Spinal cord (tissue), 10 donors: Measurements from ENCODE around the gene PRKCE. TPM values are rescaled to one million over a fixed set of nuclear protein-coding genes. Genes with fewer than 3 reads are reported as not detected.

Experiments used
- DNase-seq, 6 donors: peaks; one replicate each; pipeline versions ENCODE4 v3.0.0 to v3.0.0-alpha.2; 2013 to 2015; ENCODE audit warnings: low spot score in 6 of 6, low read depth in 4 of 6
- H3K27ac ChIP-seq: one replicate; pipeline ENCODE4 v1.5.1; 2013; ENCODE audit warnings: low read depth, low read length, control low read depth
- H3K27me3 ChIP-seq: one replicate; pipeline ENCODE4 v1.6.1; 2013; ENCODE audit warnings: low read length; ENCODE audit not compliant: control insufficient read depth, insufficient read depth
- H3K36me3 ChIP-seq: one replicate; pipeline ENCODE4 v1.6.1; 2013; ENCODE audit warnings: low read length; ENCODE audit not compliant: control insufficient read depth, insufficient read depth
- H3K4me1 ChIP-seq: one replicate; pipeline ENCODE4 v1.6.1; 2013; ENCODE audit warnings: low read length; ENCODE audit not compliant: control insufficient read depth, insufficient read depth
- H3K4me3 ChIP-seq: one replicate; pipeline ENCODE4 v1.5.1; 2013; ENCODE audit warnings: low read depth, low read length, control low read depth
- H3K9me3 ChIP-seq: one replicate; pipeline ENCODE4 v1.6.1; 2013; ENCODE audit warnings: low read length; ENCODE audit not compliant: control insufficient read depth, insufficient read depth
- WGBS: methylation state at CpG from one replicate; pipeline ENCODE4 v1.1.5; 2013; ENCODE audit warnings: missing lambda C conversion rate; ENCODE audit not compliant: insufficient coverage; 5-methylcytosine and 5-hydroxymethylcytosine counted together
- polyA plus RNA-seq, 2 donors: library from polyadenylated mRNA; unstranded; fragments of 120-200 nt; gene quantifications; one replicate each; pipeline ENCODE4 v1.2.1, GENCODE V29; 2013; ENCODE audit not compliant: insufficient read length in 2 of 2
- total RNA-seq, 2 donors: library from RNA; depleted of rRNA in 1 of 2; stranded (reverse); fragments of 120-200 nt in 1 of 2; fragments of >200 nt in 1 of 2; gene quantifications; one replicate each; pipeline versions ENCODE4 v1.2.3 to v1.2.4, GENCODE V29; 2013 to 2014
- donor health status: healthy.

PRKCE gene
- total and polyA plus RNA-seq, 4 donors, result 22.9 to 48.5 (median 37.4) TPM

DNA sequence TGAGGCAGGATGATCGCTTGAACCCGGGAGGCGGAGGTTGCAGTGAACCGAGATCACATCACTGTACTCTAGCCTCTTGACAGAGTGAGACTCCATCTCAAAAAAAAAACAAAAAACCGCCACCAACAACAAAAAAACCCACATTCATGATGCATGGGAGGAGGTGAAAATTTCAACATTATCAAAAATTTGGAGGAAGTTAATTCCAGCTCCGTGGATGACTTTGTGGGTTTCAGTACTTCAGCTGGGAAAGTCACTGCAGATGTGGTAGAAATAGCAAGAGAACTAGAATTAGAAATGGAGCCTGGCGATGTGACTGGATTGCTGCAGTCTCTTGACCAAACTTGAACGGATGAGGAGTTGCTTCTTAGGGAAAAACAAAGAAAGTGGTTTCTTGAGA is 74.3 kb downstream of the PRKCE start:
- Histone ChIP-seq H3K4me3 (no peak overlapping the region), H3K36me3 (no peaks in the 10 kb centered on the region), H3K27me3 (no peaks in the 10 kb centered on the region), H3K4me1 (no peaks in the 10 kb centered on the region), H3K9me3 (no peaks in the 10 kb centered on the region), H3K27ac (no peak overlapping the region)
- DNase-seq, result no peak
- 87% methylated on average over 3 of the region's 8 CpGs for WGBS

DNA sequence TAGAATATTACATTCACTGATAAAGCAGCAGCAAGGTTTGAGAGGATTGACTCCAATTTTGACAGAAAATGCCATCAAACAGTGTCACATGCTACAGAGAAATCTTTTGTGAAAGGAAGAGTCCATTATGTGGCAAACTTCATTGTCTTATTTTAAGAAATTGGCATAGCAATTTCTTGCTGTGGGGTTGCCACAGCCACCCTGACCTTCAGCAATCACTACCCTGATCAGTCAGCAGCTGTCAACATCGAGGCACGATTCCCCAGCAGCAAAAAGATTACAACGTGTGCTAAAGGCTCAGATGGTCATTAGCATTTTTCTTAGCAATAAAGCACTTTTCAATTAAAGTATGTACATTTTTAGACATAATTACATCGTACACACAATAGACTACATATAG is 74.7 kb downstream of the PRKCE start:
- H3K9me3 ChIP-seq, result no peaks in the 10 kb centered on the region
- DNase-seq, result no peak
- WGBS, result no CpG with 5 or more reads among the region's 4 CpGs
- no peak overlapping the region for H3K27ac ChIP-seq
- H3K36me3 ChIP-seq, result no peaks in the 10 kb centered on the region
- no peaks in the 10 kb centered on the region for H3K4me1 ChIP-seq
- no peaks in the 10 kb centered on the region for H3K27me3 ChIP-seq
- no peak overlapping the region for H3K4me3 ChIP-seq

DNA sequence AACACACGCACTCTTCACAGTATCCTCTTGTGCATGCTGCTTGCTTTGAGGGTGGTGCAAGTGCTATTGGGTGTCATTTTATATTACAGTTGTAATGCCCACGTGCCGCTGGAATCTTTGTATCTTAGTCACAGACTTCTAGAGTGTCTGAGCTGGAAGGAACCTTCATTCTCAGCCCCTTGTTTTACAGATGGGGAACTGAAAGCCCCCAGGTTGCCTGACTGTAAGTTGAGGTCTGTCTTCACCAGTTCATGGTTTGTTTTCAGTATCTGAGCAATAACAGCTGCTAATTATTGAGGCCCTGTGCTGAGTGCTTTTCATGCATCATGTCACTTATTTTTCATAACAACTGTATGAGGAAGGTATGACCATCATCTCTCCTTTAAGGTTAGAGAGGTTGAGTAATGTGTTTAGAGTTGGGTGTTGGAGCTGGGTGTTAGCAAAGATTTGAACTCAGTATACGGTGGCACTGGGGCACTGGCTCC is 77.0 kb downstream of the PRKCE start:
- no peaks in the 10 kb centered on the region for H3K27me3 ChIP-seq
- no peak for DNase-seq
- no peaks in the 10 kb centered on the region for H3K36me3 ChIP-seq
- no peak overlapping the region for H3K27ac ChIP-seq
- no peak overlapping the region for H3K4me3 ChIP-seq
- 90% methylated on average over 3 of the region's 4 CpGs for WGBS
- H3K9me3 ChIP-seq, result no peaks in the 10 kb centered on the region
- H3K4me1 ChIP-seq, result no peaks in the 10 kb centered on the region

DNA sequence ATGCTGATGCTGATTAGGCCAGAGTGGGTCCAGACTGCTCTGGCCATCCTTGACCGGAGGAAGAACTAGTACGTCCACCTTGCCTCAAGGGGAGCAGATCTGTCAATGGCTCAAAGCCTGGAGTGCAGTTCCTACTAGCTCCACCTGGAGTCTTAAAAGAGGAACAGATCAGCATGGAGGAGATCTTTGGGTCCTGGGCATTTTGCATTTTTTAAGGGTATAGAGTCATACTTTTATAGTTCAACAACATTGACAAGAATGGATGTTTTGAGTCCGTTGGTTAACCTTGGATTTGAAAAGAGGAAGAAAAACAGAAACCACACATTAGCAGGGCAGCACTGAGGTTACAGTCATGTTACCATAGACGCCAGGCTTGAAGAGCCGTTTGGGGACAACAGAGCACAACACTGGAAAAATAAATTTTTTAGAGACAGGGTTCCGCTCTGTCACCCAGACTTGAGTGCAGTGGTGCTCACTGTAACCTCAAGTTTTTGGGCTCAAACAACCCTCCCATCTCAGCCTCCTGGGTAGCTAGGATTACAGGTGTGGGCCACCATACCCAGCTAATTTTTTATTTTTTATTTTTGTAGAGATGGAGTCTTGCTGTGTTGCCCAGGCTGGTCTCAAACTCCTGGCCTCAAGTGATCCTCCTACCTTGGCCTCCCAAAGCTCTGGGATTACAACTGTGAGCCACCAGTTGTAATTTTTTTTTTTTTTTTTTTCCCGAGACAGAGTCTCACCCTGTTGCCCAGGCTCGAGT is 78.5 kb downstream of the PRKCE start:
- no peaks in the 10 kb centered on the region for H3K27me3 ChIP-seq
- no peak for DNase-seq
- 100% methylated on average over 6 of the region's 8 CpGs for WGBS
- no peak overlapping the region for H3K27ac ChIP-seq
- no peaks in the 10 kb centered on the region for H3K9me3 ChIP-seq
- no peaks in the 10 kb centered on the region for H3K4me1 ChIP-seq
- H3K4me3 ChIP-seq, result no peak overlapping the region
- H3K36me3 ChIP-seq, result no peaks in the 10 kb centered on the region

DNA sequence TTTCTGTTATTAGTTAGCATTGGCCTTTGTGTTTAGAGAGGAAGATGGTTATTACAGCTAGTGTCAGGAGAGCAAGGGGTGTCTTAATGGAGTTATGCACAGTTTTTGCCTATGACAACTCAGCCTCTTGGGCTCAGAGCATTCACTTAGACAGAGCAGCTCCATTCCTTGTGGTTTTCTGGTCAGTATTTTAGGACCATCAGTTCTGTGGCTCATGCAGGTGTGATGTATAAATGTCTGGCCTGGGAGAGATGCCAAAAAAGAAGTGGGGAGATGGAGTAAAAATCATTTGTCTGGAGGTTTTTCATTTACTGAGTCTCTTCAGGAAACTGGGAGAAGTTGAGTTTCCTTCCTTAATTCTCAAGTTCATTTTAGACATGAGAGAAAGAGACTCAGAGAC is 79.7 kb downstream of the PRKCE start:
- Histone ChIP-seq H3K27me3 (no peaks in the 10 kb centered on the region), H3K9me3 (no peaks in the 10 kb centered on the region), H3K27ac (no peak overlapping the region), H3K4me3 (no peak overlapping the region), H3K36me3 (no peaks in the 10 kb centered on the region), H3K4me1 (no peaks in the 10 kb centered on the region)
- no peak for DNase-seq

DNA sequence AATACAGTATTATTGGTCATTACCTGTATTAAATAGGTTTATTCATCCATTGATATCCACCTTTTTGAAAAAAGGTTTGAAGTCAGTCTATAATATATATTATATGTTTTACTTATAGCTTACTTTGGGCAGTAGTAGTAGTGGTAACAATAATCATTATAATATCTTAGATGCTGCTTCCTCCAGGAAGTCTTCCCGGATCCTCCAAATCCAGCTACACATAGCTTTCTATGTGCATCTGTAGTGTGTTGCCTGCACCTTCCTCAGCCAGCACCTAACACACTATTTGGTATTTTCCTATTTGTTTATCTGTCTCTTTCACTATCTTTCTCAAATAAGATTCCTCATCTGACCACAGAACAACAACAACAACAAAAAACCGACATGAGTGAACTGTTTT is 81.0 kb downstream of the PRKCE start:
- no peak overlapping the region for H3K27ac ChIP-seq
- peaks cover 6% of the 10 kb centered on the region for H3K4me1 ChIP-seq
- no peak for DNase-seq
- WGBS, result 75% methylated on average over 1 of the region's 2 CpGs
- no peak overlapping the region for H3K4me3 ChIP-seq
- H3K9me3 ChIP-seq, result no peaks in the 10 kb centered on the region
- peaks cover 5% of the 10 kb centered on the region for H3K36me3 ChIP-seq
- no peaks in the 10 kb centered on the region for H3K27me3 ChIP-seq

DNA sequence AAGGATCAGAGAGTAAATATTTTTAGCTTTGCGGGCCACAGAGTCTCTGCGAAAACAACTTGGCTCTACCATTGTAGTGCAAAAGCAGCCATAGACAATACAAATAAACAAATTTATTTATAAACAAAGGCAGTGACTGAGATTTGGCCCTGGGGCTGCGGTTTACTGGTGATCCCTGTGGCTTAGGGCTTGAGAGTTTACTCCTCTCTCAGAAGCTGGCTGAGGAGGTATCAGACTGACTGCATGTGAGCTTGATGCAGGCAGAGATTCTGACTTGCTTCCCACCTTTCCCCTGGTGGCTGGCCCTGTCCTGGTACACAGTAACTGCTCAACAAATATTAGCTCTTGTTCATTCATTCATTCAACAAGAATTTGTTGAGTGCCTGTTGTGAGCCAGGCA is 81.5 kb downstream of the PRKCE start:
- peaks cover 11% of the 10 kb centered on the region for H3K4me1 ChIP-seq
- no peak overlapping the region for H3K27ac ChIP-seq
- DNase-seq, result no peak
- no peaks in the 10 kb centered on the region for H3K9me3 ChIP-seq
- H3K4me3 ChIP-seq, result no peak overlapping the region
- peaks cover 7% of the 10 kb centered on the region for H3K36me3 ChIP-seq
- WGBS, result 60% methylated on average over 1 of the region's 3 CpGs
- no peaks in the 10 kb centered on the region for H3K27me3 ChIP-seq

DNA sequence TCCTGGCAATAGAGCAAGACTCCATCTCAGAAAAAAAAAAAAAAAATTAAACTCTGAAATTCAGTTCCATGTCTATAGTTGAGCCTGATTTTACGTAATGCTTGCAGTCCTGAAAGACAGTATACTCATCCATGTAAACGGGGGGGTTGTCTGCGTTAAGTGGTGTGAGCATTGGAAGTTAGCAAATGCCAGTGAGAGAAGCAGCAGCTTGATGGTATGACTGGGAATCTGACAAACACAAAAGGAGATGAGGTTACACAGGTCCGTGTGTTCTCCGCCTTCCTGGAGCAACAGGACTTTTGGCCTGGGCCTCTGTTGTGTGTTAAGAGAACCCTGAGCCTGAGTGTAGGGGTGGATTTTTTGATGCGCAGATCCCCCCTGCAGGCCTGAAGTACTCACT is 82.9 kb downstream of the PRKCE start:
- no peaks in the 10 kb centered on the region for H3K27me3 ChIP-seq
- H3K9me3 ChIP-seq, result no peaks in the 10 kb centered on the region
- WGBS, result 87% methylated on average over 6 of the region's 6 CpGs
- peaks cover 11% of the 10 kb centered on the region for H3K4me1 ChIP-seq
- H3K36me3 ChIP-seq, result peaks cover 7% of the 10 kb centered on the region
- no peak for DNase-seq
- no peak overlapping the region for H3K27ac ChIP-seq
- H3K4me3 ChIP-seq, result no peak overlapping the region

DNA sequence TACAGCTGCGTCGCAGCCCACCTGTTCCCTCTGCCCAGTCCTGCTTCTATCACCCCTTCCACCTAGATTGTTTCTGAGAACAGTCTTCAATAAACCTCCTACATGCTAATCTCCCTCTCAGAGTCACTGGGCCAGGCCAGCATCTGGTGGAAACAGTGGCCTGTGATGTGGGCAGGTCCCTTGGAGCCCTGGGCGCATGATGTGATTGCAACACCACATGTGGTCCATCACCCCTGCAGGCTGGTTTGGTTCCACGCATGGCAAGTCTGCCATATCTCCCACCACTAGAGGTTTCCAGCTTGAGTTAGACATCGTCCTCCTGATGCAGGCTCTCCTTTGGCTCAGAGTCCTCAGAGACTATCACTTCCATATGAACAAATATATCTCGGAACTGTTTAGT is 83.5 kb downstream of the PRKCE start:
- Histone ChIP-seq H3K4me3 (no peak overlapping the region), H3K9me3 (no peaks in the 10 kb centered on the region), H3K27me3 (no peaks in the 10 kb centered on the region), H3K4me1 (peaks cover 11% of the 10 kb centered on the region), H3K27ac (no peak overlapping the region), H3K36me3 (peaks cover 7% of the 10 kb centered on the region)
- no peak for DNase-seq
- 83% methylated on average over 4 of the region's 6 CpGs for WGBS
